GM23248 (cell line): Measurements from ENCODE around the gene ANKRD12. TPM values are rescaled to one million over a fixed set of nuclear protein-coding genes. Genes with fewer than 3 reads are reported as not detected.

ENCODE experiments used
- DNase-seq: peaks from one replicate; pipeline ENCODE4 v3.0.0-alpha.2; 2015
- H2AFZ ChIP-seq: fragments of 200-600 bp; sonication (generic); 2 replicates; pipeline ENCODE4 v1.6.1; 2016; ENCODE audit warnings: antibody characterized with exemption
- H3F3A ChIP-seq: fragments of 200-600 bp; sonication (generic); 2 replicates; pipeline ENCODE4 v1.6.1; 2016; ENCODE audit warnings: mild to moderate bottlenecking, antibody characterized with exemption, mixed run types; ENCODE audit not compliant: insufficient read depth
- H3K27ac ChIP-seq: fragments of 200-600 bp; sonication (generic); 2 replicates; pipeline ENCODE4 v1.5.1; 2016; ENCODE audit warnings: mild to moderate bottlenecking
- H3K27me3 ChIP-seq: fragments of 200-600 bp; sonication (generic); replicated peaks from 2 replicates; pipeline ENCODE4 v1.6.1; 2016; ENCODE audit warnings: mild to moderate bottlenecking; ENCODE audit not compliant: insufficient read depth
- H3K36me3 ChIP-seq: fragments of 200-600 bp; sonication (generic); 2 replicates; pipeline ENCODE4 v1.6.1; 2016; ENCODE audit warnings: low read depth, mild to moderate bottlenecking
- H3K4me1 ChIP-seq: fragments of 200-600 bp; sonication (generic); 2 replicates; pipeline ENCODE4 v1.6.1; 2016; ENCODE audit warnings: mild to moderate bottlenecking; ENCODE audit not compliant: insufficient read depth
- H3K4me2 ChIP-seq: fragments of 200-600 bp; sonication (generic); one replicate; pipeline ENCODE4 v1.6.1; 2016; ENCODE audit warnings: mild to moderate bottlenecking; ENCODE audit not compliant: unreplicated experiment
- H3K4me3 ChIP-seq: fragments of 200-600 bp; sonication (generic); 2 replicates; pipeline ENCODE4 v1.5.1; 2016; ENCODE audit warnings: mild to moderate bottlenecking
- H3K79me2 ChIP-seq: fragments of 200-600 bp; sonication (generic); 2 replicates; pipeline ENCODE4 v1.6.1; 2016; ENCODE audit warnings: mild to moderate bottlenecking; ENCODE audit not compliant: insufficient read depth
- H3K9ac ChIP-seq: fragments of 200-600 bp; sonication (generic); 2 replicates; pipeline ENCODE4 v1.6.1; 2016; ENCODE audit warnings: mild to moderate bottlenecking
- H3K9me2 ChIP-seq: fragments of 200-600 bp; sonication (generic); 2 replicates; pipeline ENCODE4 v1.6.1; 2016; ENCODE audit warnings: mixed run types, mild to moderate bottlenecking, moderate library complexity; ENCODE audit not compliant: insufficient read depth
- H3K9me3 ChIP-seq: fragments of 200-600 bp; sonication (generic); one replicate; pipeline ENCODE4 v1.6.1; 2017; ENCODE audit warnings: low read depth
- H4K20me1 ChIP-seq: fragments of 200-600 bp; sonication (generic); 2 replicates; pipeline ENCODE4 v1.6.0; 2016; ENCODE audit not compliant: insufficient read depth
- EZH2 ChIP-seq: fragments of 200-600 bp; sonication (generic); IDR thresholded peaks from 2 replicates; pipeline ENCODE4 v1.6.1; 2018; ENCODE audit warnings: antibody characterized with exemption, mild to moderate bottlenecking; ENCODE audit not compliant: insufficient read depth, poor library complexity, severe bottlenecking
- EZH2phosphoT487 ChIP-seq: fragments of 200-600 bp; sonication (generic); IDR thresholded peaks from 2 replicates; pipeline ENCODE4 v1.6.1; 2018; ENCODE audit warnings: antibody characterized with exemption, moderate library complexity, mild to moderate bottlenecking, low read depth; ENCODE audit not compliant: insufficient read depth
- WGBS, 2 experiments: methylation state at CpG; one replicate each; pipeline ENCODE4 v1.1.6; 2015 to 2017; ENCODE audit warnings: low lambda C conversion rate in 2 of 2, low coverage in 1 of 2; ENCODE audit errors: missing lambda C conversion rate in 2 of 2; 5-methylcytosine and 5-hydroxymethylcytosine counted together
- in situ Hi-C: fragments of 300-500 bp; cut with MboI; formaldehyde crosslinking; loops from 2 replicates; pipeline ENCODE4 v1.15.0; 2020
- polyA plus RNA-seq: library from polyadenylated mRNA; unstranded; fragments of >200 nt; fragmentation: Nextera tagmentation; extraction: Ambion mirVana; gene quantifications from 2 replicates; pipeline ENCODE4 v1.2.1, GENCODE V29; 2016
- total RNA-seq: library from RNA; depleted of rRNA; stranded (reverse); fragments of >200 nt; shearing (Covaris generic); gene quantifications from 2 replicates; pipeline ENCODE4 v1.2.3, GENCODE V29; 2014

Gene ANKRD12
- total and polyA plus RNA-seq, 2 experiments from 2014 or later: 16.5 to 34.8 TPM

- H3K9ac ChIP-seq: no peak overlapping the region
- no peak overlapping the region for H2AFZ ChIP-seq
- H3F3A ChIP-seq: no peaks in the 10 kb centered on the region
- H3K4me1 ChIP-seq: no peaks in the 10 kb centered on the region
- TF ChIP-seq EZH2: no peak
- no peak for TF ChIP-seq EZH2phosphoT487
- H3K27ac ChIP-seq: no peak overlapping the region
- no peak overlapping the region for H3K4me2 ChIP-seq
- no peaks in the 10 kb centered on the region for H3K9me2 ChIP-seq
- H3K36me3 ChIP-seq: no peaks in the 10 kb centered on the region
- H4K20me1 ChIP-seq: peaks cover 10% of the 10 kb centered on the region; the same call in 1 of the 2 replicates
- no peaks in the 10 kb centered on the region for H3K27me3 ChIP-seq
- no peak for DNase-seq
- peaks cover 96% of the 10 kb centered on the region for H3K79me2 ChIP-seq
- 93 to 97% methylated on average over 4 of the region's 4 CpGs for WGBS, 2 experiments
- no peak overlapping the region for H3K4me3 ChIP-seq
- in situ Hi-C loops: no loop called here
- H3K9me3 ChIP-seq: no peaks in the 10 kb centered on the region
These were observed 36.0 kb downstream of the ANKRD12 start for GRCh38 chr18:9172506-9173127.

GRCh38 chr18:9173770-9174233 lies 37.2 kb downstream of the ANKRD12 start:
- TF ChIP-seq EZH2 (no peak), EZH2phosphoT487 (no peak)
- in situ Hi-C loops: no loop called here
- no peak for DNase-seq
- peaks cover 10% of the 10 kb centered on the region; the same call in 1 of the 2 replicates for H4K20me1 ChIP-seq
- H3K36me3 ChIP-seq: no peaks in the 10 kb centered on the region
- H3K79me2 ChIP-seq: peaks cover 97% of the 10 kb centered on the region
- H3F3A ChIP-seq: no peaks in the 10 kb centered on the region
- H3K4me1 ChIP-seq: no peaks in the 10 kb centered on the region
- 82 to 87% methylated on average over 6 of the region's 6 CpGs for WGBS, 2 experiments
- no peaks in the 10 kb centered on the region for H3K27me3 ChIP-seq
- H3K4me3 ChIP-seq: no peak overlapping the region
- no peaks in the 10 kb centered on the region for H3K9me3 ChIP-seq
- no peak overlapping the region for H3K27ac ChIP-seq
- no peak overlapping the region for H2AFZ ChIP-seq
- H3K4me2 ChIP-seq: no peak overlapping the region
- no peaks in the 10 kb centered on the region for H3K9me2 ChIP-seq
- no peak overlapping the region for H3K9ac ChIP-seq

GRCh38 chr18:9174302-9174701 lies 37.7 kb downstream of the ANKRD12 start:
- Histone ChIP-seq H3K4me2 (no peak overlapping the region), H3K9me3 (no peaks in the 10 kb centered on the region), H3K36me3 (no peaks in the 10 kb centered on the region), H3K27ac (no peak overlapping the region), H3K9ac (no peak overlapping the region), H3K79me2 (peaks cover 97% of the 10 kb centered on the region), H2AFZ (no peak overlapping the region), H3K27me3 (no peaks in the 10 kb centered on the region), H3F3A (no peaks in the 10 kb centered on the region), H3K4me1 (no peaks in the 10 kb centered on the region), H4K20me1 (peaks cover 13% of the 10 kb centered on the region; the same call in 1 of the 2 replicates), H3K4me3 (no peak overlapping the region), H3K9me2 (no peaks in the 10 kb centered on the region)
- in situ Hi-C loops: no loop called here
- TF ChIP-seq EZH2phosphoT487: no peak
- TF ChIP-seq EZH2: no peak
- 82 to 90% methylated on average over 4 of the region's 4 CpGs for WGBS, 2 experiments
- DNase-seq: no peak

GRCh38 chr18:9175115-9175514 lies 38.5 kb downstream of the ANKRD12 start:
- H3K36me3 ChIP-seq: no peaks in the 10 kb centered on the region
- peaks cover 13% of the 10 kb centered on the region; the same call in 1 of the 2 replicates for H4K20me1 ChIP-seq
- no peak overlapping the region for H3K4me2 ChIP-seq
- H3K9me2 ChIP-seq: no peaks in the 10 kb centered on the region
- H3K27me3 ChIP-seq: no peaks in the 10 kb centered on the region
- no peak overlapping the region for H3K4me3 ChIP-seq
- H3F3A ChIP-seq: no peaks in the 10 kb centered on the region
- H3K27ac ChIP-seq: no peak overlapping the region
- 61 to 80% methylated on average over 1 of the region's 1 CpG for WGBS, 2 experiments
- H3K4me1 ChIP-seq: no peaks in the 10 kb centered on the region
- in situ Hi-C loops: no loop called here
- no peak overlapping the region for H3K9ac ChIP-seq
- DNase-seq: no peak
- TF ChIP-seq EZH2 (no peak), EZH2phosphoT487 (no peak)
- no peaks in the 10 kb centered on the region for H3K9me3 ChIP-seq
- H2AFZ ChIP-seq: no peak overlapping the region
- H3K79me2 ChIP-seq: peaks cover 97% of the 10 kb centered on the region
